NOMO-1 treated with dmso at 0.1 percent for 144 hours (cell line): Measurements from ENCODE around the gene USP2.
A peak's percentile ranks its signal among the peaks of the same experiment; 100 is the strongest.

ENCODE experiments used
- DNase-seq: peaks from one replicate; lab custom pipeline; 2025; ENCODE audit not compliant: unreplicated experiment; lab: John Stamatoyannopoulos, UW

Gene USP2

GRCh38 chr11:119332111-119332765 lies 49.3 kb downstream of the USP2 start:
- no peak for DNase-seq

DNA sequence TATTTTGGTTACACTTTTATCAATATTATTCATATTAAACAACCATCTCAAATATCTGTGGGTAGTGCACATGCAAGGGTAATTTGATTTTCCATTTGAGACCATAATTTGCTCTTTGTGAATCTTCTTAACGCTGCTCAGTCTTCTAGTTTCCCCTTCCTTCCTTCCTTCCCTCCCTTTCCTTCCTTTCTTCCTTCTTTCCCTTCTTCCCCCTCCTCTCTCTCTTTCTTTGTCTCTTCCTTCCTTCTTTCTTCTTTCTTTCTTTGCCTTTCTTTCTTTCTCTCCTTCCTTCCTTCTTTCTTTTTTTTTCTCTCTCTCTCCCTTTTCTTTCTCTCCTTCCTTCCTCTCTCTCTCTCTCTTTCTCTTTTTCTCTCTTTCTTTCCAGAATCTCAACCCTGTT lies 51.3 kb downstream of the USP2 start:
- no peak for DNase-seq

DNA sequence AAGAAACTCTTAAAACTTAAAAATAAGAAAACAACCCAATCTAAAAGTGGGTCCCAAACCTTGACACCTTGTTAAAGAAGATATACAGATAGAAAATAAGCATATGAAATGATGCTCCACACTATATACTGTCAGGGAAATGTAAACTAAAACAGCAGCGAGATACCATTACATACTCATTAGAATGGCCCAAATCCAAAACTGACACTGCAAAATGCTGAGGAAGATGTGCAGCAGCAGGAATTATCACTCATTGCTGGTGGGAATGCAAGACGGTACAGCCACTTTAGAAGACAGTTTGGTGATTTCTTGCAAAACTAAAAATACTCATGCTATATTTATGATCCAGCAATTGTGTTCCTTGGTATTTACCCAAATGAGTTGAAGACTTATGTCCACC lies 52.2 kb downstream of the USP2 start:
- no peak for DNase-seq

- DNase-seq, result no peak
Observed at GRCh38 chr11:119324189-119324588, 57.3 kb downstream of the USP2 start.

GRCh38 chr11:119323532-119324033 lies 57.9 kb downstream of the USP2 start:
- no peak for DNase-seq

DNA sequence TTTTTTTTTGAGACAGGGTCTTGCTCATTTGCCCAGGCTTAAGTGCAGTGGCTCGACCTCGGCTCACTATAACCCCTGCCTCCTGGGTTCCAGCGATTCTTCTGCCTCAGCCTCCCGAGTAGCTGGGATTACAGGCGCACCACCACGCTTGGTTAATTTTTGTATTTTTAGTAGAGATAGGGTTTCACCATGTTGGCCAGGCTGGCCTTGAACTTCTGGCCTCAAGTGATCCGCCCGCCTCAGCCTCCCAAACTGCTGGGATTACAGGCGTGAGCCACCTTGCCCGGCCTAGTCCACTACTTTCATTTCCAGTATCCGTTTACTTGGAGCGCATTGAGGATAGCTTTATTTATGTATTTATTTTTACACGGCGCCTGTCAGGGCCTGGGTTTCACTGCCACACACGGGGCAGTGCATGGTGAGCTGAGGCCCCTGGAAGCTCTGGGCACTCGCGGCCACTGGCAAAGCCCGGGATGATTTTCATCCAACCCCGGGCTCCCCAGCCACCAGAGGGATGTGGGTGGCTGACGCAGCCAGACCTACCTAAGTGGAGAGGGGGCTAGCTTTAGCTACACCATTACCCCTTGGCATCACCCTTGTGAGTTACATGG lies 58.5 kb downstream of the USP2 start:
- no peak for DNase-seq

GRCh38 chr11:119322360-119322739 lies 59.1 kb downstream of the USP2 start:
- no peak for DNase-seq

DNA sequence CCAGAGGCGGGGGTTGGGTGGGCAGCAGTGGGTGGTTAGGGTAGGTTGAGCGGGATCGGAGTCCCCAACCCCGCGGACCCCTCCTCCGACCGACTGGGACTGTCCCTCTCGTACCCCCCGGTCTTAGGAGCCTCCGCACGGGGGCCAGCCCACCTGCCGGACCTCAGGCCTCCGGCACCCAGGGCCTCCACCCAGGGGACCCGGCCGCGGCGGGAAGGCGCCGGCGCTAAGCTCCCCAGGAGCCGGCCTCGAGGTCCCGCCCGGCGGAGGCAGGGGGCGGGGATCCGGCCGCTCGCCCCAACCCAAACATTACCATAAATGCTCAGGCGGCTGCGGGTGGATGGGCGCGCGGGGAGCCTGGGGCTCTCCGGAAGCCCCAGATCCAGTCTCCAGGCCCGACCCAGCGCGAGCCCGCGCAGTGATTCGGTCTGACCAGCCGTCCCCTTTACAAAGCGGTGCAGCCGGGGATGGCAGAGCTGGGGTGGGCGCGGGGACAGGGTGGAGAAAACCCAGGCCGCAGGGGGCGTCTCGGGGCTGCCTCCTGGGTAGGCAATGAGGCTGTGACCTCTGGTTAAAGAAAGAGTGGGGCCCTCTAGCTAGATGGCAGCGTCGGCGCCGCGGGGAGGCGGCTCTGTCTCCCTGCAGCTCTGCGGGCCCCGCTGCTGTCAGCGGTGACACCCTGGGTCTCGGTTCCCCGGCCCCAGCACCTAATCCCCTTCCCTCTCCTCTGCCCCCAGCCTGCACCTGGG lies 60.5 kb downstream of the USP2 start:
- no peak for DNase-seq

DNA sequence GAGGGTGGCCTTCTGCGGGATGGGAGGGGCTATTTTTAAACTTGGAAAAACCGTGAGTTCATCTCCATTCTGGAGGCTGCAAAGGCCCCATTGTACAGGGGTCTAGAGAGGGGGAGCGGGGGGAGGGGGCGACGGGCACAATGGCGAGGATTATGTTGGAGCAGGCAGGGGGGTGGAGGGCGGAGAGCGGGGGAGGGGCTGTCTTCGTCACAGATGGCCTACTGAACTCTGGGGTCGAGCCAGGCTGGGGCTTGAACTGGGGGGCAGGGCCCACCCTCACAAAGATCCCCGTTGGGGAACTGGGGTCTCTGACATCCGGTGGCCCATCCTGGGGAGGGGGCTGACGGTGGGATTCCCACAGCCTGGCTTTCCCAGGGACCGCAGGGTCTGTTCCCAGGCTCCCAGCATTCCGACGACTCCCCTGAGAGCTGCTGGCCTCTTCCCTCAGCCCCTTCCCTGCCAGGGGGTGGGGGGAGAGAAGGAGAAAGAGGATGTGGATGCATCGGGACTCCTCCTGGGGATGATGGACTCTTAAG lies 61.2 kb downstream of the USP2 start:
- no peak for DNase-seq

DNA sequence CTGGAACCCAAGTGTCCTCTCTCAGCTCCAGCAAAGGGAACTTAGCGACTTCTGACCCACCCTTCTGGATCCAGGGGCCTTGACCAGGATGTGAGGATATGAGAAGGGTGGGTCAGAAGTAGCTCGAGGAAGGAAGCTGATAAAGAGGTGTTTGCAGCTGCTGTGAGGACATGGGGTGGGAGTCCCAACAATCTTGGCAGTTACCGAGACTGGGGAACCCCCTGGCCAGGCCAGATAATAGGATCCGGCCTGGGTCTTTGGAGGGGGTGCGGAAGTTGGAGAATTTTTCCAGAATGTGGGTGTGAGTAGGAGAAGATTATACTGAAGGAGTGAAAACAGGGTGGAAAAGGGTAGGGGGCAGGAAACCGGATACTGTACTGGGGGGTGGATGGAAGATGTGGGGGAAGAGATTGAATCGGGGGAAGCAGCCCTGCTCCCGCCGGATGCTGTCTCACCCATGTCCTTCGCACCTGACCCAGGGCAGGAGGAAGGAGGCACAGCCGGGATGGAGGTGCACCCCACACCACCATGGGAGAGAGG lies 61.7 kb downstream of the USP2 start:
- DNase-seq, result no peak

- no peak for DNase-seq
Observed at GRCh38 chr11:119319136-119319699, 62.3 kb downstream of the USP2 start.

DNA sequence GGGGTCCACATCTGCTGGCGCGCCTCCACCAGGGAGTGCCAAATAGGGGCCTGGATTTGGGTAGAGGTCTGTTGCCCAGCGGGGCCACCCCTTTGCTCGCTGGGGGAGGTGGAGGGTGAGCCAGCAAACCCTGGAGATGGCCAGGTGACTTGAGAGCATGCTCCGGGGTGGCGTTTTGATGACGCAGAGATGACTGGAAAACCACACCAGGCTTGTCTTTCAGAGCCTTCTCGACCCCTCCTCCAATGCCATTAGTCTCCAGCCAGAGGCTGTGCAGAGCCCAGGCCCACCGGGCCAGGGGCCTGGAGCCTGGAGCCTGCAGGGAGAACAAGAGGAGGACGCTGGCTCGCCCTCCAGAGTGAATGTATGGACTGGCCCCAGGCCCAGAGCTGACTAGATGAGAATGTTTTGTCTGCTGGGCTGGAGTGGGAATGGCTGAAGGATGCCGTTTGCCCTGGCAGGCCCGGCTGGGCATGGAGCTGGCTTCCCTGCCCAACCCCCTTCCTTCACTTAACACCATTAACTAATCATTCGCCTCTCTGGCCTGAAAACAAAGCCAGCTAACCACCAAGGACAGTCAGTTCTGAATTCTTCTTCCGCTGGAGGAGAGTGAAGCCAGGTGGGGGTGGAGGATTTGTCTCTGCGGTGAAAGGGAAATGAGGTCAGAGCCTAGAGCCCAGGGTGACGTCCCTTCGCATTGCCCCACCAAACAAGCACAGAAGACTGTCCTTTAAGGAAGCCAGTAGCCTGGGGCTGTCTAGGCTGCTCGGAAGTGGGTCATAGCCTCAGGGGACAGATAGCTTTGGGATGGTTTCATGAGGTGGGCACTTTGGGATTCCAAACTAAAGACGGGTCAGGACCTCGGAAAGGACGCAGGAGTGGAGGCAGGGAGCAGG lies 63.0 kb downstream of the USP2 start:
- DNase-seq, result peak; percentile 69

GRCh38 chr11:119317592-119318239 lies 63.8 kb downstream of the USP2 start:
- no peak for DNase-seq

GRCh38 chr11:119316729-119317591 lies 64.5 kb downstream of the USP2 start, which contains the start of gene MCAM:
TSS of gene MCAM (minus strand) at chr11:119317130. CDS start at chr11:119317101, 29 bp downstream.
- no peak for DNase-seq

DNA sequence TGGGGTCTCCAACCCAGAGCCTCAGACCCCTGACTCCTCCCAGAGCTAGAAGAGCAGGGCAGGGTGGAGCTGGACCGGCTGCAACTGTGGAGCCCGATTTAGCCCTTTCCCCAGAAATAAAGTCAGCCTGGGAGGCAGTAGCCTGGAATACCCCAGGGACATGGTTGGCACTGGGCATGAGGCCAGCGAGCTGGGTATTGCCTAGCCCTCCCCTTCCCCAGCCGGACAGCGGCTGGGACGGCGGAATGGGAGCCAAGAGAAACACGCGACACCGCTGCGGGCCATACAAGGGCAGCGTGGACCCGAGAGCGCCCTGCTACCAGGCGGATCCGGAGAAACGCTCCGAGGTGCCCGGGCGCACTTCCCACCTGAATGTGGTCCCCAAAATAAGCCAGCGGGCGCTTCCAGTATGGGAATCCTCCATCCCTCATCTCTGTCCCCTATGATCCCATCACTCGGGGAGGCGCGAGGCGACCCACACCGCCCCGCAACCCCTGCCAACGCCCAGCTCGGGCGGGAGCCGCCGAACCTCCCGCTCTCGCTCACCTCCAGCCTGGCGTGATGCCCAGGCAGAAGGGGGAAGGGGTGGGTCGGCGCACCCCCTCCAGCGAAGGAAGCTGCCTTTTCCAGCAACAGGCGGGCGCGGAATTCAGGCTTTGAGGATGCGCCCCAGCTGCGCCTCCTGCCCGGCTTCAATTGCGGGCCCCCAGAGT lies 65.3 kb downstream of the USP2 start:
- DNase-seq, result no peak

GRCh38 chr11:119315131-119316015 lies 66.1 kb downstream of the USP2 start:
- no peak for DNase-seq

GRCh38 chr11:119314726-119315125 lies 66.8 kb downstream of the USP2 start:
- no peak for DNase-seq
